ENCODE data around the gene RNASE7. TPM values are rescaled to one million over a fixed set of nuclear protein-coding genes. Genes with fewer than 3 reads are reported as not detected.

Gene RNASE7
- total RNA-seq, 3 donors from 2014 or later (not counting 1 experiment from before 2014, with no cell fraction given), result not detected

GRCh38 chr14:21053184-21054122, 11.3 kb downstream of the RNASE7 start:
- no peaks in the 10 kb centered on the region for H3K9me3 Mint-ChIP-seq
- no peak overlapping the region for H3K27ac Mint-ChIP-seq
- DNase-seq (no peak), ATAC-seq (no peak)
- WGBS (ENCODE audit: insufficient coverage), result 93% methylated on average over 19 of the region's 20 CpGs
- H3K36me3 Mint-ChIP-seq, result no peaks in the 10 kb centered on the region
- no peaks in the 10 kb centered on the region for H3K36me3 ChIP-seq (ENCODE audit: control insufficient read depth, insufficient read depth, low read length)
- intact Hi-C loops (cut with micrococcal nuclease), result no loop called here
- no peak overlapping the region for H3K4me3 Mint-ChIP-seq
- no peaks in the 10 kb centered on the region for H3K4me1 ChIP-seq (ENCODE audit: control insufficient read depth, insufficient read depth, low read length)
- no peaks in the 10 kb centered on the region for H3K27me3 ChIP-seq (ENCODE audit: control insufficient read depth, insufficient read depth, low read length)
- TF ChIP-seq CTCF (IDR thresholded peaks at IDR 0.05), result no peak
- H3K4me1 Mint-ChIP-seq, result no peaks in the 10 kb centered on the region
- peaks cover 0 to 8% of the 10 kb centered on the region in 2 donors for H3K27me3 Mint-ChIP-seq (ENCODE audit: low read depth in 2 of 2)
- no peak overlapping the region for H3K4me3 ChIP-seq (ENCODE audit: low read length)
- H3K9me3 ChIP-seq (ENCODE audit: control insufficient read depth, insufficient read depth, low read length), result no peaks in the 10 kb centered on the region
- H3K27ac ChIP-seq (ENCODE audit: low read length), result no peak overlapping the region

GRCh38 chr14:21054123-21054767, 12.1 kb downstream of the RNASE7 start:
- H3K9me3 Mint-ChIP-seq, result no peaks in the 10 kb centered on the region
- H3K4me1 ChIP-seq (ENCODE audit: control insufficient read depth, insufficient read depth, low read length), result no peaks in the 10 kb centered on the region
- TF ChIP-seq CTCF (IDR thresholded peaks at IDR 0.05), result no peak
- no peaks in the 10 kb centered on the region for H3K36me3 ChIP-seq (ENCODE audit: control insufficient read depth, insufficient read depth, low read length)
- H3K36me3 Mint-ChIP-seq, result no peaks in the 10 kb centered on the region
- H3K27me3 ChIP-seq (ENCODE audit: control insufficient read depth, insufficient read depth, low read length), result no peaks in the 10 kb centered on the region
- H3K4me1 Mint-ChIP-seq, result no peaks in the 10 kb centered on the region
- intact Hi-C loops (cut with micrococcal nuclease), result no loop called here
- WGBS (ENCODE audit: insufficient coverage), result 73% methylated on average over 3 of the region's 3 CpGs
- no peaks in the 10 kb centered on the region for H3K9me3 ChIP-seq (ENCODE audit: control insufficient read depth, insufficient read depth, low read length)
- H3K4me3 Mint-ChIP-seq, result no peak overlapping the region
- DNase-seq (no peak), ATAC-seq (no peak)
- H3K4me3 ChIP-seq (ENCODE audit: low read length), result no peak overlapping the region
- peaks cover 0 to 8% of the 10 kb centered on the region in 2 donors for H3K27me3 Mint-ChIP-seq (ENCODE audit: low read depth in 2 of 2)
- H3K27ac ChIP-seq (ENCODE audit: low read length), result no peak overlapping the region
- H3K27ac Mint-ChIP-seq, result no peak overlapping the region

- no peak for ATAC-seq
These were observed 12.6 kb downstream of the RNASE7 start for GRCh38 chr14:21054768-21055145.

More at GRCh38 chr14:21054768-21055145, 12.6 kb downstream of the RNASE7 start:
- Mint-ChIP-seq H3K4me3 (no peak overlapping the region), H3K27me3 (ENCODE audit: low read depth in 2 of 2) (peaks cover 1 to 9% of the 10 kb centered on the region in 2 donors), H3K27ac (no peak overlapping the region), H3K4me1 (no peaks in the 10 kb centered on the region), H3K9me3 (no peaks in the 10 kb centered on the region), H3K36me3 (no peaks in the 10 kb centered on the region)
- H3K27me3 ChIP-seq (ENCODE audit: control insufficient read depth, insufficient read depth, low read length), result no peaks in the 10 kb centered on the region
- no peak for TF ChIP-seq CTCF (IDR thresholded peaks at IDR 0.05)
- no peak overlapping the region for H3K27ac ChIP-seq (ENCODE audit: low read length)
- intact Hi-C loops (cut with micrococcal nuclease), result no loop called here
- WGBS (ENCODE audit: insufficient coverage), result 100% methylated on average over 1 of the region's 4 CpGs
- no peak overlapping the region for H3K4me3 ChIP-seq (ENCODE audit: low read length)
- no peaks in the 10 kb centered on the region for H3K9me3 ChIP-seq (ENCODE audit: control insufficient read depth, insufficient read depth, low read length)
- H3K4me1 ChIP-seq (ENCODE audit: control insufficient read depth, insufficient read depth, low read length), result no peaks in the 10 kb centered on the region
- no peaks in the 10 kb centered on the region for H3K36me3 ChIP-seq (ENCODE audit: control insufficient read depth, insufficient read depth, low read length)
- no peak for DNase-seq
